ENCODE measurements around the gene KMT2A. TPM values are rescaled to one million over a fixed set of nuclear protein-coding genes. Genes with fewer than 3 reads are reported as not detected.

KMT2A gene
- total RNA-seq, 2 donors from 2014 or later, result 33.8 to 45.1 TPM

DNA sequence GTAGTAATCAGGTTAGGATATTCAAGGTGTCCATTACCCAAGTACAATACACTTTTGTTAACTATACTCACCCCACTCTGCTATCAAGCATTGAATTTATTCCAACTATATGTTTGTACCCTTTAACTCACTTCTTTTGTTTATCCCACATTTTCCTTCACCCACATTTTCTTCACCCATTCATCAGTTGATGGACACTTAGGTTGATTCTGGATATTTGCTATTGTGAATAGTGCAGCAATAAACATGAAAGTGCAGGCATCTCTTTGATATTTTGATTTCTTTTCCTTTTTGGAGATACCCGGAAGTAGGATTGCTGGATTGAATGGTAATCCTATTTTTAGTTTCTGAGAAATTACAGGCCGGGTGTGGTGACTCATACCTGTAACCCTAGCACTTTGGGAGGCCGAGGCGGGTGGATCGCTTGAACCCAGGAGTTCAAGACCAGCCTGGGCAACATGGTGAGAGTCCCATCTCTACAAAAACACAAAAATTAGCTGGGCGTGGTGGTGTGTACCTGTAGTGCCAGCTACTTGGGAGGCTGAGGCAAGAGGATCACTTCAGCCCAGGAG is 101.2 kb downstream of the KMT2A start:
- H3K9ac ChIP-seq (ENCODE audit: low read depth in 2 of 2, low read length in 2 of 2), result no peak overlapping the region
- TF ChIP-seq, protein P1, sequence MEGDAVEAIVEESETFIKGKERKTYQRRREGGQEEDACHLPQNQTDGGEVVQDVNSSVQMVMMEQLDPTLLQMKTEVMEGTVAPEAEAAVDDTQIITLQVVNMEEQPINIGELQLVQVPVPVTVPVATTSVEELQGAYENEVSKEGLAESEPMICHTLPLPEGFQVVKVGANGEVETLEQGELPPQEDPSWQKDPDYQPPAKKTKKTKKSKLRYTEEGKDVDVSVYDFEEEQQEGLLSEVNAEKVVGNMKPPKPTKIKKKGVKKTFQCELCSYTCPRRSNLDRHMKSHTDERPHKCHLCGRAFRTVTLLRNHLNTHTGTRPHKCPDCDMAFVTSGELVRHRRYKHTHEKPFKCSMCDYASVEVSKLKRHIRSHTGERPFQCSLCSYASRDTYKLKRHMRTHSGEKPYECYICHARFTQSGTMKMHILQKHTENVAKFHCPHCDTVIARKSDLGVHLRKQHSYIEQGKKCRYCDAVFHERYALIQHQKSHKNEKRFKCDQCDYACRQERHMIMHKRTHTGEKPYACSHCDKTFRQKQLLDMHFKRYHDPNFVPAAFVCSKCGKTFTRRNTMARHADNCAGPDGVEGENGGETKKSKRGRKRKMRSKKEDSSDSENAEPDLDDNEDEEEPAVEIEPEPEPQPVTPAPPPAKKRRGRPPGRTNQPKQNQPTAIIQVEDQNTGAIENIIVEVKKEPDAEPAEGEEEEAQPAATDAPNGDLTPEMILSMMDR (IDR thresholded peaks at IDR 0.05), result no peak
- H3K4me3 ChIP-seq, result no peak overlapping the region
- intact Hi-C loops (cut with DNase I), result no loop called here
- no peak overlapping the region for H3K27ac ChIP-seq
- no peak for DNase-seq
- no peaks in the 10 kb centered on the region for H3K27me3 ChIP-seq
- no peaks in the 10 kb centered on the region for H3K9me3 ChIP-seq
- no peaks in the 10 kb centered on the region for H3K4me1 ChIP-seq
- H3K36me3 ChIP-seq, result no peaks in the 10 kb centered on the region

DNA sequence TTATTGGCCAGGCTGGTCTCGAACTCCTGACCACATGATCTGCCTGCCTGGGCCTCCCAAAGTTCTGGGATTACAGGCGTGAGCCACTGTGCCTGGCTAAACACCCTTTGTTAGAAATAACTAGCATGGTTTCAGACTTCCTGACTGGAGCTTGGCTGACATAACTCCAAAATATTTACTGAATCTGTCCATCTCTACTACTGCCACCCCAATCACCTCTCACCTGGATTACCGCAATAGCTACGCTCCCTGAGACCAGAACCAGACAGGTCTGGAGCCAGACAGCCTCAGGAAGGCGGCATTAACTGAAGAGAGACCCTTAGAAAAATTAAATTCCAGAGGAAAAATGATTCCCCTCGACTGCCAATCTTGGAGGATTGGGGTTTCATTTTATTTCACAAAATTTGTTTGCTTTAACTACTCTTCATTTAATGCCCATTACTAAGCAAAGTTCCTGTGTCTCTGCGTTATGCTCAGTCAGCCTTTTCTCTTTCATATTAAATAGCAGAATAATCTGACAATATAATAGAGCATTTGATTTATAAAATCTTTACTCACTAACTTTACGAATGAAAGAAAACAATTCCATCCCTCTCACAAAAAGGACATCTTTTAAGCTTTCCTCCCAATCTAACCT is 107.8 kb downstream of the KMT2A start:
- H3K9ac ChIP-seq (ENCODE audit: low read depth in 2 of 2, low read length in 2 of 2), result no peak overlapping the region
- DNase-seq, result no peak

DNA sequence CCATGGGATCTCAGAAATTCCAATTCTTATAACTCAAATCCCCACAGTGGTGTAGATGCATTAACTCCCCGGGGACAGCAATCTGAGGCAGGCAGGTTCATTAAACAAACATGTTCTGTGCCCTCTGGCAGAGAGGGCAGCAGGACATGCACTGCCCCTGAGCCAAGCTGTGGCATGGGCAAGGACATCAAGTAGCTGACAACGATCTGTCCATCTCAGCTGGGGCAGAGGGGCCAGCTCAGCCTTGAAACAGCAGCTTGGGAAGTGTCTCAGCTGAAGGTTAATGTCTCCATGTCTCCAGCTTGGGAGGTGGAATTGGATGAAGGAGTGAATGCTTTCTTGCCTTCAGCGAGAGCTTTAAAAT is 108.3 kb downstream of the KMT2A start:
- Histone ChIP-seq H3K27ac (no peak overlapping the region), H3K36me3 (no peaks in the 10 kb centered on the region), H3K27me3 (no peaks in the 10 kb centered on the region), H3K9me3 (no peaks in the 10 kb centered on the region), H3K4me3 (no peak overlapping the region), H3K4me1 (no peaks in the 10 kb centered on the region), H3K9ac (ENCODE audit: low read depth in 2 of 2, low read length in 2 of 2) (no peak overlapping the region)
- intact Hi-C loops (cut with DNase I), result no loop called here
- no peak for DNase-seq
- TF ChIP-seq, protein P1 (IDR thresholded peaks at IDR 0.05), result no peak

More for the DNA sequence above, 107.8 kb downstream of the KMT2A start:
- Histone ChIP-seq H3K36me3 (no peaks in the 10 kb centered on the region), H3K27ac (no peak overlapping the region), H3K4me3 (no peak overlapping the region), H3K9me3 (no peaks in the 10 kb centered on the region), H3K27me3 (no peaks in the 10 kb centered on the region), H3K4me1 (no peaks in the 10 kb centered on the region)
- TF ChIP-seq, protein P1 (IDR thresholded peaks at IDR 0.05), result no peak
- intact Hi-C loops (cut with DNase I), result no loop called here

GRCh38 chr11:118545533-118545932 is 109.2 kb downstream of the KMT2A start:
- Histone ChIP-seq H3K9me3 (no peaks in the 10 kb centered on the region), H3K4me3 (no peak overlapping the region), H3K36me3 (no peaks in the 10 kb centered on the region), H3K27ac (no peak overlapping the region), H3K9ac (ENCODE audit: low read depth in 2 of 2, low read length in 2 of 2) (no peak overlapping the region), H3K27me3 (no peaks in the 10 kb centered on the region), H3K4me1 (no peaks in the 10 kb centered on the region)
- intact Hi-C loops (cut with DNase I), result no loop called here
- no peak for DNase-seq
- TF ChIP-seq, protein P1 (IDR thresholded peaks at IDR 0.05), result no peak

- H3K4me3 ChIP-seq, result no peak overlapping the region
- intact Hi-C loops (cut with DNase I), result no loop called here
- DNase-seq, result no peak
- TF ChIP-seq, protein P1 (IDR thresholded peaks at IDR 0.05), result no peak
- H3K9me3 ChIP-seq, result no peaks in the 10 kb centered on the region
- H3K36me3 ChIP-seq, result no peaks in the 10 kb centered on the region
- no peak overlapping the region for H3K27ac ChIP-seq
- no peak overlapping the region for H3K9ac ChIP-seq (ENCODE audit: low read depth in 2 of 2, low read length in 2 of 2)
- no peaks in the 10 kb centered on the region for H3K27me3 ChIP-seq
- H3K4me1 ChIP-seq, result no peaks in the 10 kb centered on the region
These were observed 110.8 kb downstream of the KMT2A start for GRCh38 chr11:118547132-118547531.
